ENCODE measurements around the gene DMTF1. TPM values are rescaled to one million over a fixed set of nuclear protein-coding genes. Genes with fewer than 3 reads are reported as not detected.
"Not testable (repeated sequence)": the region's sequence is repeated elsewhere in the genome, so short reads cannot be mapped to it uniquely, and the experiment has no call there.

DMTF1 gene
- total RNA-seq, 3 donors from 2014 or later, result 85.9 to 185 (median 118) TPM

- H3K27me3 ChIP-seq, result no peaks in the 10 kb centered on the region
- no peak overlapping the region for H3K27ac ChIP-seq
- no peaks in the 10 kb centered on the region for H3K36me3 ChIP-seq
- no peak for TF ChIP-seq POLR2AphosphoS5 (IDR thresholded peaks at IDR 0.05)
- TF ChIP-seq POLR2A (IDR thresholded peaks at IDR 0.05), result no peak
- TF ChIP-seq, protein P1, sequence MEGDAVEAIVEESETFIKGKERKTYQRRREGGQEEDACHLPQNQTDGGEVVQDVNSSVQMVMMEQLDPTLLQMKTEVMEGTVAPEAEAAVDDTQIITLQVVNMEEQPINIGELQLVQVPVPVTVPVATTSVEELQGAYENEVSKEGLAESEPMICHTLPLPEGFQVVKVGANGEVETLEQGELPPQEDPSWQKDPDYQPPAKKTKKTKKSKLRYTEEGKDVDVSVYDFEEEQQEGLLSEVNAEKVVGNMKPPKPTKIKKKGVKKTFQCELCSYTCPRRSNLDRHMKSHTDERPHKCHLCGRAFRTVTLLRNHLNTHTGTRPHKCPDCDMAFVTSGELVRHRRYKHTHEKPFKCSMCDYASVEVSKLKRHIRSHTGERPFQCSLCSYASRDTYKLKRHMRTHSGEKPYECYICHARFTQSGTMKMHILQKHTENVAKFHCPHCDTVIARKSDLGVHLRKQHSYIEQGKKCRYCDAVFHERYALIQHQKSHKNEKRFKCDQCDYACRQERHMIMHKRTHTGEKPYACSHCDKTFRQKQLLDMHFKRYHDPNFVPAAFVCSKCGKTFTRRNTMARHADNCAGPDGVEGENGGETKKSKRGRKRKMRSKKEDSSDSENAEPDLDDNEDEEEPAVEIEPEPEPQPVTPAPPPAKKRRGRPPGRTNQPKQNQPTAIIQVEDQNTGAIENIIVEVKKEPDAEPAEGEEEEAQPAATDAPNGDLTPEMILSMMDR (IDR thresholded peaks at IDR 0.05), result no peak
- H3K4me1 ChIP-seq, result no peaks in the 10 kb centered on the region
- no peaks in the 10 kb centered on the region for H3K9me3 ChIP-seq
- DNase-seq (ENCODE audit: low spot score in 2 of 2), result no peak
- intact Hi-C loops (cut with DNase I; ENCODE audit: low total_unique reads), result no loop called here
- H3K4me3 ChIP-seq, result no peak overlapping the region
Observed at GRCh38 chr7:87110778-87111177, 41.5 kb upstream of the DMTF1 start.

GRCh38 chr7:87111877-87112276 lies 40.4 kb upstream of the DMTF1 start:
- no peak for DNase-seq (ENCODE audit: low spot score in 2 of 2)
- Histone ChIP-seq H3K4me3 (no peak overlapping the region), H3K27ac (no peak overlapping the region), H3K4me1 (no peaks in the 10 kb centered on the region), H3K9me3 (no peaks in the 10 kb centered on the region), H3K36me3 (no peaks in the 10 kb centered on the region), H3K27me3 (no peaks in the 10 kb centered on the region)
- intact Hi-C loops (cut with DNase I; ENCODE audit: low total_unique reads), result no loop called here
- no peak for TF ChIP-seq POLR2AphosphoS5 (IDR thresholded peaks at IDR 0.05)
- TF ChIP-seq POLR2A (IDR thresholded peaks at IDR 0.05), result no peak
- TF ChIP-seq, protein P1 (IDR thresholded peaks at IDR 0.05), result no peak

- Histone ChIP-seq H3K36me3 (no peaks in the 10 kb centered on the region), H3K4me1 (no peaks in the 10 kb centered on the region), H3K9me3 (no peaks in the 10 kb centered on the region), H3K27ac (no peak overlapping the region), H3K27me3 (no peaks in the 10 kb centered on the region), H3K4me3 (no peak overlapping the region)
- TF ChIP-seq POLR2AphosphoS5 (IDR thresholded peaks at IDR 0.05), result no peak
- TF ChIP-seq, protein P1 (IDR thresholded peaks at IDR 0.05), result no peak
- TF ChIP-seq POLR2A (IDR thresholded peaks at IDR 0.05), result no peak
- no peak for DNase-seq (ENCODE audit: low spot score in 2 of 2)
- intact Hi-C loops (cut with DNase I; ENCODE audit: low total_unique reads), result no loop called here
Observed at GRCh38 chr7:87113077-87113476, 39.2 kb upstream of the DMTF1 start.

DNA sequence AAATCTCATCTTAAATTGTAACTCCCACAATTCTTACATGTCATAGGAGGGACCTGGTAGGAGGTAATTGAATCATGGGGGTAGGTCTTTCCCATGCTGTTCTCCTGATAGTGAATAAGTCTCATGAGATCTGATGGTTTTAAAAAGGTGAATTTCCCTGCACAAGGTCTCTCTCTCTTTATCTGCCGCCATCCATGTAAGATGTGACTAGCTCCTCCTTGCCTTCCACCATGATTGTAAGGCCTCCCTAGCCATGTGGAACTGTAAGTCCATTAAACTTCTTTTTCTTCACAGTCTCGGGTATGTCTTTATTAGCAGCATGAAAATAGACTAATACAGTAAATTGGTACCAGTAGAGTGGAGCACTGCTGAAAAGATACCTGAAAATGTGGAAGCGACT lies 38.3 kb upstream of the DMTF1 start:
- H3K4me3 ChIP-seq; H3K27ac ChIP-seq; intact Hi-C loops (cut with DNase I; ENCODE audit: low total_unique reads); H3K27me3 ChIP-seq; H3K4me1 ChIP-seq; H3K36me3 ChIP-seq; DNase-seq (ENCODE audit: low spot score in 2 of 2); H3K9me3 ChIP-seq: not testable (repeated sequence)

DNA sequence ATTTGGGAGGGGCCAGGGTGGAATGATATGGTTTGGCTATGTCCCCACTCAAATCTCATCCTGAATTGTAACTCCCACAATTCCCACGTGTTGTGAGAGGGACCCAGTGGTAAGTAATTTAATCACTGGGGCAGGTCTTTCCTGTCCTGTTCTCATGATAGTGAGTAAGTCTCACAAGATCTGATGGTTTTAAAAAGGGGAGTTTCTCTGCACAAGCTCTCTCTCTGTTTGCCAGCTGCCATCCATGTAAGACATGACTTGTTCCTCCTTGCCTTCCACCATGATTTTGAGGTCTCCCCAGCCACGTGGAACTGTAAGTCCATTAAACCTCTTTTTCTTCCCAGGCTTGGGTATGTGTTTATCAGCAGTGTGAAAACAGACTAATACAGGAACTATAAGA lies 36.5 kb upstream of the DMTF1 start:
- H3K27ac ChIP-seq; H3K4me1 ChIP-seq; H3K9me3 ChIP-seq; H3K36me3 ChIP-seq; H3K4me3 ChIP-seq; H3K27me3 ChIP-seq; intact Hi-C loops (cut with DNase I; ENCODE audit: low total_unique reads); DNase-seq (ENCODE audit: low spot score in 2 of 2): not testable (repeated sequence)

DNA sequence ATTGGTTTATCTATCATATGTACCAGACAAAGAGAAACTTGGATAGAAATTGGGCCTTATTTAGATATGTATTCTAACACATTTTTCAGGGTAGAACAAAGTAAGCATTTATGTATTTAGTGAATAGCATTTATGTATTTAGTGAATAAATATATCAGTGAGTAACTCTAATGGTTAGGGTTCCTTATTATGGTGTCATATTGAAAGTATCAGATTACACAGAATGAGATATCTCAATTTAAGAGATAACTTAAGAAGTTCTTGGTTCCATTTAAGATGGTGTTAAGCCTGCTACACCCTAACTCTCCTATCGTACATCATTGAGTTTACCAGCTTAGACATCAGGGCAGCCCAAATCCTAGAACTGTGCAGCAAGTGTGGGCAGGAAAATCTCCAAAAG lies 35.9 kb upstream of the DMTF1 start:
- Histone ChIP-seq H3K4me3 (no peak overlapping the region), H3K27ac (no peak overlapping the region)

More for the DNA sequence above, 35.9 kb upstream of the DMTF1 start:
- H3K27me3 ChIP-seq, result no peaks in the 10 kb centered on the region
- no peaks in the 10 kb centered on the region for H3K36me3 ChIP-seq
- TF ChIP-seq, protein P1 (IDR thresholded peaks at IDR 0.05), result no peak
- TF ChIP-seq POLR2A (IDR thresholded peaks at IDR 0.05), result no peak
- no peak for TF ChIP-seq POLR2AphosphoS5 (IDR thresholded peaks at IDR 0.05)
- DNase-seq (ENCODE audit: low spot score in 2 of 2), result no peak
- intact Hi-C loops (cut with DNase I; ENCODE audit: low total_unique reads), result no loop called here
- no peaks in the 10 kb centered on the region for H3K4me1 ChIP-seq
- no peaks in the 10 kb centered on the region for H3K9me3 ChIP-seq
